ENCODE measurements around the gene ZNHIT1. TPM values are rescaled to one million over a fixed set of nuclear protein-coding genes. Genes with fewer than 3 reads are reported as not detected.

Gene ZNHIT1
- total and polyA plus RNA-seq, 4 donors: 52.7 to 149 (median 92.4) TPM

GRCh38 chr7:101168412-101169049, 49.4 kb upstream of the ZNHIT1 start:
- no peak for DNase-seq (ENCODE audit: low spot score)
- no peak for TF ChIP-seq ZBTB33 (IDR thresholded peaks at IDR 0.05)
- TF ChIP-seq EGR1 (IDR thresholded peaks at IDR 0.05; ENCODE audit: low read depth in 2 of 2): no peak
- no peak for TF ChIP-seq SP1 (IDR thresholded peaks at IDR 0.05)
- TF ChIP-seq RAD21 (IDR thresholded peaks at IDR 0.05): no peak
- TF ChIP-seq RXRA (IDR thresholded peaks at IDR 0.05): no peak
- Histone ChIP-seq H3K36me3 (ENCODE audit: control insufficient read depth in 4 of 4, insufficient read depth in 3 of 4, low read depth in 1 of 4, low read length in 3 of 4) (no peaks in the 10 kb centered on the region), H3K9ac (ENCODE audit: low read depth in 1 of 2, low read length in 2 of 2) (no peak overlapping the region), H3K4me1 (ENCODE audit: control insufficient read depth in 4 of 4, insufficient read depth in 4 of 4, low read length in 3 of 4) (peaks cover 14 to 43% (median 20%) of the 10 kb centered on the region in 4 donors), H3K4me3 (ENCODE audit: low read depth in 1 of 3, low read length in 3 of 3) (no peak overlapping the region), H3K27me3 (ENCODE audit: control insufficient read depth in 4 of 4, insufficient read depth in 4 of 4, low read length in 3 of 4) (peaks cover 9 to 16% (median 14%) of the 10 kb centered on the region in 4 donors), H3K9me3 (ENCODE audit: control insufficient read depth in 4 of 4, low read length in 3 of 4) (no peaks in the 10 kb centered on the region), H3K27ac (ENCODE audit: low read depth in 1 of 2, low read length in 2 of 2) (no peak overlapping the region)
- 8% methylated on average over 6 of the region's 6 CpGs for WGBS

GRCh38 chr7:101169110-101169837, 48.7 kb upstream of the ZNHIT1 start:
- Histone ChIP-seq H3K9me3 (ENCODE audit: control insufficient read depth in 4 of 4, low read length in 3 of 4) (no peaks in the 10 kb centered on the region), H3K36me3 (ENCODE audit: control insufficient read depth in 4 of 4, insufficient read depth in 3 of 4, low read depth in 1 of 4, low read length in 3 of 4) (no peaks in the 10 kb centered on the region), H3K4me3 (ENCODE audit: low read depth in 1 of 3, low read length in 3 of 3) (no peak overlapping the region), H3K27me3 (ENCODE audit: control insufficient read depth in 4 of 4, insufficient read depth in 4 of 4, low read length in 3 of 4) (peaks cover 9 to 19% (median 18%) of the 10 kb centered on the region in 4 donors), H3K27ac (ENCODE audit: low read depth in 1 of 2, low read length in 2 of 2) (no peak overlapping the region), H3K9ac (ENCODE audit: low read depth in 1 of 2, low read length in 2 of 2) (no peak overlapping the region), H3K4me1 (ENCODE audit: control insufficient read depth in 4 of 4, insufficient read depth in 4 of 4, low read length in 3 of 4) (peaks cover 14 to 43% (median 18%) of the 10 kb centered on the region in 4 donors)
- TF ChIP-seq EGR1 (IDR thresholded peaks at IDR 0.05; ENCODE audit: low read depth in 2 of 2): no peak
- no peak for TF ChIP-seq YY1 (IDR thresholded peaks at IDR 0.05)
- no peak for TF ChIP-seq JUND (IDR thresholded peaks at IDR 0.05)
- TF ChIP-seq CTCF (IDR thresholded peaks at IDR 0.05; ENCODE audit: low read depth, low read length, missing input control): no peak
- no peak for TF ChIP-seq RXRA (IDR thresholded peaks at IDR 0.05)
- TF ChIP-seq ZBTB33 (IDR thresholded peaks at IDR 0.05): no peak
- TF ChIP-seq HNF4A (conservative IDR thresholded peaks at IDR 0.05): no peak
- no peak for TF ChIP-seq FOXA1 (IDR thresholded peaks at IDR 0.05)
- TF ChIP-seq MAX (IDR thresholded peaks at IDR 0.05): no peak
- TF ChIP-seq REST (IDR thresholded peaks at IDR 0.05): no peak
- TF ChIP-seq TAF1 (conservative IDR thresholded peaks at IDR 0.05): no peak
- DNase-seq (ENCODE audit: low spot score): no peak
- WGBS: 4% methylated on average over 18 of the region's 18 CpGs

Measured in liver (tissue), 9 donors.